GM18873 (cell line): ENCODE measurements around the gene PRRT1.
A peak's percentile ranks its signal among the peaks of the same experiment; 100 is the strongest.
"Not testable (repeated sequence)": the region's sequence is repeated elsewhere in the genome, so short reads cannot be mapped to it uniquely, and the experiment has no call there.

ENCODE experiments used
- ATAC-seq: cut with Tn5 transposase; IDR thresholded peaks from one replicate; pipeline ENCODE4 v1.9.1; 2021; ENCODE audit warnings: mild to moderate bottlenecking, moderate library complexity, moderate number of reproducible peaks; ENCODE audit not compliant: unreplicated experiment, low FRiP score

The PRRT1 gene

DNA sequence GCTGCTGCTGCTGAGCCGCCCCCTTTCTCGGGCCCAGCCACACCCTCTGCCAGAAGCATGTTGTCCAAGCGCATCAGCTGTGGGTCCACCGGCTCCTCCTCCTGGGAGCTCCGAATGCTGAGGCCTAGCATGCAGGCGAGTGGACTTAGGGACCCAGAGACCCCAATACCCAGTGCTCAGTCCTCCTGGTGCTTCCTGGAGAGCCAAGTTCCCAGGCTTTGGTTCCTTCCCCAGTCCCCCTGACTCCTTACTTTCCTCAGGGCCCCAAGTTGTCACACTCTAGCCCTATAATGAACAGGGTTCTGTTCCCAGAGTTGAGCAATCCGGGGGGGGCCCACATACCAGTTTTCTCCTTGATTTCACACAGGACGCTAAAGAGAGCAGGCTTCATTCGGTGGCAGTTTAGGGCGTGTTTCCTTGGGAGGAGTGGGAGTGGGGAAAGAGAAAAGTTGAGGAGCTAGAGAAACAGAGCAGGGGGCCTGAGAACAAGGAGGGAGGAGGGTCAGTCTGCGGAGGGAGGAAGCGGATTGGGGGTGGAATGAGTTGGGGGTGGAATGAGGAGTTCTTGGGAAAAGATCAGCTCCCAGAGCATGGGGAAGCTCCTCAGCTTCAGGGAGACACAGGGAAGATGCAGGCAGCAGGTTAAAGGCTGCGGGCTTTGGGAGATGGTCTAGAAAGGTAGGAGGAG, 36.8 kb upstream of the PRRT1 start:
- ATAC-seq = no peak

- ATAC-seq = not testable (repeated sequence)
Measured at GRCh38 chr6:32187725-32188380, 36.1 kb upstream of the PRRT1 start.

GRCh38 chr6:32187009-32187709, 35.4 kb upstream of the PRRT1 start:
- ATAC-seq = no peak

GRCh38 chr6:32186151-32186840, 34.6 kb upstream of the PRRT1 start:
- not testable (repeated sequence) for ATAC-seq

- not testable (repeated sequence) for ATAC-seq
Measured at GRCh38 chr6:32185681-32186131, 34.0 kb upstream of the PRRT1 start.

- no peak for ATAC-seq
Measured at GRCh38 chr6:32184084-32184640, 32.4 kb upstream of the PRRT1 start, which contains the start of gene AGER. Gene AGER, minus strand, starts transcription at chr6:32184253. Its CDS starts 31 bp downstream, at chr6:32184222.

- ATAC-seq = no peak
Measured at GRCh38 chr6:32183483-32184083, 31.8 kb upstream of the PRRT1 start.

- no peak for ATAC-seq
Measured at GRCh38 chr6:32183030-32183429, 31.3 kb upstream of the PRRT1 start.

- no peak for ATAC-seq
Measured at GRCh38 chr6:32182555-32182981, 30.8 kb upstream of the PRRT1 start.

- ATAC-seq = no peak
Measured at GRCh38 chr6:32181915-32182529, 30.3 kb upstream of the PRRT1 start.

- no peak for ATAC-seq
Measured at GRCh38 chr6:32181148-32181702, 29.5 kb upstream of the PRRT1 start.

- ATAC-seq = no peak
Measured at GRCh38 chr6:32179766-32180405, 28.1 kb upstream of the PRRT1 start.

DNA sequence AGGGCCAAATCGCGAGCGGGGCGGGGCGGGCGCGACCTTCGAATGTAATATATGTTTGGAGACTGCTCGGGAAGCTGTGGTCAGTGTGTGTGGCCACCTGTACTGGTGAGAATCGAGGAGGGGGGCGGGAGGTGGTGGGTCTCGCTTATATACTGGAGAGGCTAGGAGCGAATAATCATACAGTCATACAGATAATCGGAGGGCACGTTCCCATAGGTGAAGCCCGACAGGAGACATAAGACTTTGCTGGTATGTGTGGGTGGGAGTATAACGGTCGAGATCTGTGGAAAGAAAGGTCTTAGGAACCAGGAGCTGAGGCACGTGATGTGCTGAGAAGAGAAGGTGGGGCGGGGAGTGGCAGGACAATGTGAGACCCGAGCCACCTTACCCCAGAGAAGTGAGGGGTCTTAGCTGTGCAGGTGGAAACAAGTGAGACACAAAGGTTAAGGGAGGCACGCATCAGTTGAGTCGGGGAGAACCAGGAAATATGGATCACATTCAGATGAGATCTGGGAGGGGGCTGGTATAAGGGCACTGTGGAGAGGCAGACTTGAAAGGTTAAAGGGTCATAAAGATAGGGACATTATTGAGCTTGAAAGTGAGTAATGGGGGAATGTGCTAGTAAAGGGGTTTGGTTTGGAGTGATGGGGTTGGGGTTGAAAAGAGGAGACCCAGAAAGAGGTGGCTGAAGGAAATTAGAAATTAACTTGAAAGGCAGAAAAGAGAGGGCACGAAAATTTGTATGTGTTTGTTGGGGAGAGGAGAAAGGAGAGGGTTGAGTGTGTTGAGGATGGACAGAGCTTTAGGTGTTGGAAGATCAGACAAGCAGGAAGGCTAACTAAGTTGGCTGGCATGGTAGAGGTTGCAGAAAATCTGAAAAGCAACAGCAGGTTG, 27.1 kb upstream of the PRRT1 start:
- ATAC-seq = no peak

GRCh38 chr6:32177788-32178546, 26.2 kb upstream of the PRRT1 start, which contains the start of gene RNF5:
Gene RNF5, plus strand, starts transcription at chr6:32178405. Its CDS starts 107 bp downstream, at chr6:32178512.
- peak; percentile 88 for ATAC-seq

GRCh38 chr6:32177183-32177787, 25.5 kb upstream of the PRRT1 start:
- no peak for ATAC-seq

DNA sequence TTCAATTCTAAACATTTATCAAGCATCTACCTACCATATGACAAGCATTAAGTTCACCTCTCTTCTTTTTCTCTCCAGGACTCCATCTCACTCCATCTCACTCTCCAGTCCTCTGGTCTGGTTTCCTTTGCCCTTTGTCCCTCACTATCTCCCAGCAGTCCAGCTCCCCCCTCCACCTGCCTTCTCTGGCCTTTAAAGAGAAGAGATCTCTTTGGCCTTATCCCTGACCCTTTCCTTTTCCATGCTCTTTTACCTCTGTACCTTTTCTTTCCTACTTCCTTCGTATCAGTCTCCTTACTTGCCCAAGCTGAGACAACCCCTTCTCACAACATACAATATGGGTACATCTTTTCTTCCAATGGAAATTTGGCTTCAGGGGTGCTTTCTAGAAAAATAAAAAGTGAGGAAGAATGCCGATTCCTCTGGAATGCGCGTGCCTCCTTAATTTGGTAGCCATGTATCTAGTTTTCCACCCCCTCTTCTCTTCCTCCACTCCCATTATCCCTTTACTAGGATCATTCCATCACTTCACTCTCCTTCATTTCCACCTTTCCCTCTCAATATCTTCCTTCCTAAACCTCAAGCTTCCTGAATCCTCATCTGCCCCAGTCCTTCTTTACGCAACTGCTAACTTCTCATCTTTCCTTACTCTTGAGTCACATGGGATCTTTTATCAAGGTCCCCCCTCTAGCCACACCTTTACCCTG, 24.9 kb upstream of the PRRT1 start:
- ATAC-seq = no peak
